Fibroblast of lung (primary cell): ENCODE data around the gene BTC.

Experiments used
- EZH2 ChIP-seq: IDR thresholded peaks from 2 replicates; pipeline ENCODE4 v1.5.1; 2012; ENCODE audit warnings: low read length, control low read depth, mild to moderate bottlenecking; ENCODE audit errors: missing control alignments
- TF ChIP-seq, protein P1 (sequence below), 2 donors: IDR thresholded peaks in 1 of 2; conservative IDR thresholded peaks in 1 of 2; 1 replicate in 1 of 2; 2 replicates in 1 of 2; pipeline ENCODE4 v1.5.1; 2011 to 2012; ENCODE audit warnings: low read length in 2 of 2, control low read depth in 1 of 2, inconsistent platforms in 1 of 2, low read depth in 1 of 2, mild to moderate bottlenecking in 1 of 2

GRCh38 chr4:74716436-74716765 lies 77.9 kb downstream of the BTC start:
- TF ChIP-seq EZH2: no peak
- TF ChIP-seq, protein P1, sequence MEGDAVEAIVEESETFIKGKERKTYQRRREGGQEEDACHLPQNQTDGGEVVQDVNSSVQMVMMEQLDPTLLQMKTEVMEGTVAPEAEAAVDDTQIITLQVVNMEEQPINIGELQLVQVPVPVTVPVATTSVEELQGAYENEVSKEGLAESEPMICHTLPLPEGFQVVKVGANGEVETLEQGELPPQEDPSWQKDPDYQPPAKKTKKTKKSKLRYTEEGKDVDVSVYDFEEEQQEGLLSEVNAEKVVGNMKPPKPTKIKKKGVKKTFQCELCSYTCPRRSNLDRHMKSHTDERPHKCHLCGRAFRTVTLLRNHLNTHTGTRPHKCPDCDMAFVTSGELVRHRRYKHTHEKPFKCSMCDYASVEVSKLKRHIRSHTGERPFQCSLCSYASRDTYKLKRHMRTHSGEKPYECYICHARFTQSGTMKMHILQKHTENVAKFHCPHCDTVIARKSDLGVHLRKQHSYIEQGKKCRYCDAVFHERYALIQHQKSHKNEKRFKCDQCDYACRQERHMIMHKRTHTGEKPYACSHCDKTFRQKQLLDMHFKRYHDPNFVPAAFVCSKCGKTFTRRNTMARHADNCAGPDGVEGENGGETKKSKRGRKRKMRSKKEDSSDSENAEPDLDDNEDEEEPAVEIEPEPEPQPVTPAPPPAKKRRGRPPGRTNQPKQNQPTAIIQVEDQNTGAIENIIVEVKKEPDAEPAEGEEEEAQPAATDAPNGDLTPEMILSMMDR (conservative IDR thresholded peaks at IDR 0.05 in 1 of 2, IDR thresholded peaks at IDR 0.05 in 1 of 2; ENCODE audit: low read depth in 1 of 2, low read length in 2 of 2): no peak
